Tibial artery (tissue), 4 donors: Measurements from ENCODE around the gene MYO3B.
"Not testable (repeated sequence)": the region's sequence is repeated elsewhere in the genome, so short reads cannot be mapped to it uniquely, and the experiment has no call there.

Source experiments
- DNase-seq, 2 donors: peaks; one replicate each; pipeline ENCODE4 v3.0.0-alpha.2; 2019
- H3K27ac ChIP-seq, 2 donors: fragments of 200-600 bp; sonication (generic) in 1 of 2; 1 replicate in 1 of 2; 2 replicates in 1 of 2; pipeline ENCODE4 v1.5.1; 2018 to 2019; ENCODE audit warnings: mild to moderate bottlenecking in 1 of 2
- H3K27me3 ChIP-seq, 2 donors: fragments of 200-600 bp; sonication (generic) in 1 of 2; one replicate each; pipeline versions ENCODE4 v1.5.1 to v1.6.0; 2016 to 2019
- H3K36me3 ChIP-seq, 3 donors: fragments of 200-600 bp; sonication (generic) in 2 of 3; one replicate each; pipeline ENCODE4 v1.5.1; 2016 to 2019; ENCODE audit warnings: mild to moderate bottlenecking in 2 of 3
- H3K4me1 ChIP-seq, 4 donors: fragments of 200-600 bp; sonication (generic) in 2 of 4; 1 replicate in 3 of 4; 2 replicates in 1 of 4; pipeline ENCODE4 v1.5.1; 2016 to 2019
- H3K4me3 ChIP-seq, 2 donors: fragments of 200-600 bp; sonication (generic) in 1 of 2; 1 replicate in 1 of 2; 2 replicates in 1 of 2; pipeline ENCODE4 v1.5.1; 2018 to 2019; ENCODE audit warnings: mild to moderate bottlenecking in 2 of 2
- H3K9me3 ChIP-seq, 3 donors: fragments of 200-600 bp; sonication (generic) in 1 of 3; one replicate each; pipeline ENCODE4 v1.5.1; 2016 to 2019
- CTCF ChIP-seq, 2 experiments: fragments of 200-600 bp in 1 of 2; fragments of 450-650 bp in 1 of 2; IDR thresholded peaks; one replicate each; pipeline ENCODE4 v1.5.1; 2017 to 2019; ENCODE audit warnings: antibody characterized with exemption in 2 of 2, mild to moderate bottlenecking in 1 of 2, moderate library complexity in 1 of 2
- intact Hi-C: fragments of 100-400 bp; cut with DNase I; formaldehyde crosslinking; loops from one replicate; pipeline ENCODE4 v1.15.0; 2023; ENCODE audit warnings: low total_unique reads

Gene MYO3B

DNA sequence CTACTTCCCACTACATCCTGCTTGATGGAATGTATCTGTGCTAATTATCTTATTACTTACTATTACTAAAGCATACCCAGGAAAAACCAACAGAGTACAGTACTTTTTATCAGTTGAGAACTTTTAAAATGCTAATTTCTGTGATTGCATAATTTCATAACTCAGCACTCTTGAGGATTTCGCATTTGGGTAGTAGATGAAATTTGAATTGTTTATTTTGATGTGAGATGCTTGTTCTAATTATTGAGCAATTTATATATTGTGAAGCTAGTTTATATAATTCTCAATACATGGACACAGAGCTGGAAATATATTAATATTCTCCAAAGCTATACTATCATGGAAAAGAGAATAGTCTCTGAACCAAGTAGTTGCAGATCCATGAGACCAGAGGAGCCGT is 432.7 kb downstream of the MYO3B start:
- H3K4me1 ChIP-seq: no peaks in the 10 kb centered on the region
- TF ChIP-seq CTCF (IDR thresholded peaks at IDR 0.05): no peak
- no peak overlapping the region for H3K4me3 ChIP-seq
- H3K9me3 ChIP-seq: no peaks in the 10 kb centered on the region
- no peak overlapping the region for H3K27ac ChIP-seq
- no peak for DNase-seq
- intact Hi-C loops: no loop called here
- no peaks in the 10 kb centered on the region for H3K36me3 ChIP-seq
- no peaks in the 10 kb centered on the region for H3K27me3 ChIP-seq

GRCh38 chr2:170618948-170619347 is 441.0 kb downstream of the MYO3B start:
- H3K27ac ChIP-seq, H3K36me3 ChIP-seq, H3K9me3 ChIP-seq, intact Hi-C loops, DNase-seq, H3K4me3 ChIP-seq, H3K4me1 ChIP-seq, H3K27me3 ChIP-seq: not testable (repeated sequence)

DNA sequence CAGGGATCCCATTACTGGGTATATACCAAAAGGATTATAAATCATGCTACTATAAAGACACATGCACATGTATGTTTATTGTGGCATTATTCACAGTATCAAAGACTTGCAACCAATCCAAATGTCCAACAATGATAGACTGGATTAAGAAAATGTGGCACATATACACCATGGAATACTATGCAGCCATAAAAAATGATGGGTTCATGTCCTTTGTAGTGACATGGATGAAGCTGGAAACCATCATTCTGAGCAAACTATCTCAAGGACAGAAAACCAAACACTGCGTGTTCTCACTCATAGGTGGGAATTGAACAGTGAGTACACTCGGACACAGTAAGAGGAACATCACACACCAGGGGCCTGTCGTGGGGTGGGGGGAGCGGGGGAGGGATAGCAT is 457.1 kb downstream of the MYO3B start:
- H3K4me3 ChIP-seq, H3K27ac ChIP-seq, H3K9me3 ChIP-seq, H3K27me3 ChIP-seq, H3K4me1 ChIP-seq, H3K36me3 ChIP-seq, intact Hi-C loops, DNase-seq: not testable (repeated sequence)

GRCh38 chr2:170639635-170640034 is 461.7 kb downstream of the MYO3B start:
- intact Hi-C loops: no loop called here
- Histone ChIP-seq H3K27me3 (no peaks in the 10 kb centered on the region), H3K4me1 (no peaks in the 10 kb centered on the region), H3K4me3 (no peak overlapping the region), H3K9me3 (no peaks in the 10 kb centered on the region), H3K36me3 (no peaks in the 10 kb centered on the region), H3K27ac (no peak overlapping the region)
- no peak for TF ChIP-seq CTCF (IDR thresholded peaks at IDR 0.05)
- no peak for DNase-seq

DNA sequence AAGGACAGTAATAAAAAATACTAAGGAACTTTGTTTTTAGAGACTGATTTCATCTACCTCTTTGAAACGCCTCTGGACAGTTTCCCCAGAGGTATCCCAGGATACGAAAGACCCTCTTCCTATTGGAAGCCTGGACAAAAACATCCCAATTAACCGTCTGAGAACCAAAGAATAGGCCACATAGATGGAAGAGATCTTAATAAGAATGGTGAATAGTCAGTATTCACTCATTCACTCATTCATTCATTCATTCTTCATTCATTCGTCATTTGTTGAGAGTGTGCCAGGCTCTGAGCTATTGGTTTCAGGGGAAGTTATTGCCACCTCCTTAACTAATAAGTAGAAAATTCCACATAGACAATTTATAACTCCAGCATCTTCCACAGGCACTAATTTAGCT is 464.0 kb downstream of the MYO3B start:
- Histone ChIP-seq H3K9me3 (no peaks in the 10 kb centered on the region), H3K4me1 (no peaks in the 10 kb centered on the region), H3K4me3 (no peak overlapping the region), H3K36me3 (no peaks in the 10 kb centered on the region), H3K27me3 (no peaks in the 10 kb centered on the region), H3K27ac (no peak overlapping the region)
- intact Hi-C loops: no loop called here
- no peak for DNase-seq
- no peak for TF ChIP-seq CTCF (IDR thresholded peaks at IDR 0.05)

DNA sequence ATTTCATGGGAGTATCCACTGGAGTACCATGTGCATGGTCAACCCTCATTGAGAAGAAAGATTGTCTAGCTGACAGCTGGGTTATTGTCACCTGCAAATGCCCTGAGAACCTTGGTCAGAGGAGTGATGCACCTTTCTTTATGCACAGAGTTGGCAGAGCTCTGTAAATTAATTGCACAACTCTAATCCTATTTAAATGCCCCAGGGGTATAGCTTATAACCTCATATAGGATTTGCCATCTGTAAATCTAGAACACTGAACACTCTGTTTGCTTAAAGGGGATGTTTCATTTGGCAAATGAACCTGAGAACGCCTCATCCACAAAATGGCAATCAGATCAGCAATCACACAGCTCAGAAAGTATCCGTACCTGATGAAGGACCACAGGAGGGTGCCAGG is 465.4 kb downstream of the MYO3B start:
- no peak overlapping the region for H3K4me3 ChIP-seq
- H3K9me3 ChIP-seq: no peaks in the 10 kb centered on the region
- H3K27ac ChIP-seq: no peak overlapping the region
- intact Hi-C loops: no loop called here
- TF ChIP-seq CTCF (IDR thresholded peaks at IDR 0.05): no peak
- H3K36me3 ChIP-seq: no peaks in the 10 kb centered on the region
- DNase-seq: no peak
- no peaks in the 10 kb centered on the region for H3K27me3 ChIP-seq
- no peaks in the 10 kb centered on the region for H3K4me1 ChIP-seq

- DNase-seq: no peak
- Histone ChIP-seq H3K27me3 (no peaks in the 10 kb centered on the region), H3K4me3 (no peak overlapping the region), H3K4me1 (no peaks in the 10 kb centered on the region), H3K27ac (no peak overlapping the region), H3K36me3 (no peaks in the 10 kb centered on the region), H3K9me3 (no peaks in the 10 kb centered on the region)
- TF ChIP-seq CTCF (IDR thresholded peaks at IDR 0.05): no peak
- intact Hi-C loops: no loop called here
Observed at GRCh38 chr2:170647741-170648436, 469.9 kb downstream of the MYO3B start.
